ENCODE measurements around the gene S100A5. TPM values are rescaled to one million over a fixed set of nuclear protein-coding genes. Genes with fewer than 3 reads are reported as not detected.

The S100A5 gene
- total RNA-seq, 4 donors from 2014 or later = not detected

GRCh38 chr1:153567621-153568366, 27.1 kb upstream of the S100A5 start:
- no peak for TF ChIP-seq CTCF (IDR thresholded peaks at IDR 0.05)
- no peak for TF ChIP-seq EP300 (IDR thresholded peaks at IDR 0.05)
- TF ChIP-seq POLR2A (IDR thresholded peaks at IDR 0.05) = no peak
- no peak for TF ChIP-seq POLR2AphosphoS5 (IDR thresholded peaks at IDR 0.05)
- 70 to 100% methylated on average over 2 to 8 of the region's 22 CpGs for WGBS, 2 donors (ENCODE audit: low coverage in 1 of 2)
- no peaks in the 10 kb centered on the region for H3K36me3 ChIP-seq
- no peak for ATAC-seq
- peak overlapping the region; percentile 60 to 95 (median 86) for H3K27ac ChIP-seq
- H3K27me3 ChIP-seq = no peaks in the 10 kb centered on the region
- no peaks in the 10 kb centered on the region for H3K9me3 ChIP-seq
- H3K4me3 ChIP-seq = peak overlapping the region; percentile 2 to 39
- H3K4me1 ChIP-seq = peaks cover 22 to 53% (median 35%) of the 10 kb centered on the region in 3 donors

DNA sequence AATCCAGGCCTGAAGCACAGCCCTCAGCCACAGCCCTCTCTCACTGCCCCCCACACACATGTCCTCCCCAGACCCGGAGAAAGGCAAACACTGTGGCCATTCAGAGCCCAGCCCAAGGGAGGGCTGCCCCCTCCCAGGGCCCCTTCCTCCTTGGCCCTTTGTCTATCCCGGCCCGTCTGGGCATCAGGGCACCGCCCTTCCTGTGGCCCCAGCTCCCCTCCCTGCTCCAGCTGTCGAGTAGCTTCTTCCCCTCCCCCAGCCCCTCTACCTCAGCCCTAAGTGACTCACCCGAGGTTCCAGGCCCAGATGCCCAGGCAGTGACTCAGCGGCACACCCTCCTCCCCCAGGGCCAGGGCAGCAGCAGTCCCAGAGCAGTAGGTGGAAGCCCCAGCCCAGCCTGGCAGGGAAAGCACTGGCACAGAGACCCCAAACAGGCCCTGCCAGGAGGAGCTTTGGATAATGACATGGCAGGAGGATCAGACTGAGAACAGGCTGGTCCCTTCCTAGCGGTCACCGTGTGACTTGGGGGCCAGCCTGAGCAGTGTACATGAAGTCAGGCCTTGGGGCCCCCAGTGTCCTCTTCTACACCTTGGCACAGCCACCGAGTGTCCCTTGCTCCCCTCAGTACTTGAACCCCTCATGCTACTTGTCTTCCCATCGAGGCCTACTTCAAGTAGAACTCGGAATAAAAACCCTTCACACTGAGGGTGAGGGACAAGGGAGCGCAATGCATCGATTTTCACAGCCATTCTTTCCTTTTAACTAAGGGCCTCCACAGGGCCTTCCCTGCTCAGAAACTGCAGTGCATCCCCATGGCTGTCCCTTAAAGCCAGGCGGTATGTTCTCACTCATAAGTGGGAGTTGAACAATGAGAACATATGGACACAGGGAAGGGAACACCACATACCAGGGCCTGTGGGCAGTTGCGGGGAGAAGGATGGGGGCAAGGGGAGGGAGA, 26.0 kb upstream of the S100A5 start:
- ATAC-seq = peak; percentile 96
- Histone ChIP-seq H3K9me3 (no peaks in the 10 kb centered on the region), H3K27ac (peak overlapping the region; percentile 78 to 95 (median 86)), H3K36me3 (no peaks in the 10 kb centered on the region), H3K4me3 (no peak overlapping the region), H3K27me3 (no peaks in the 10 kb centered on the region), H3K4me1 (peaks cover 22 to 44% (median 35%) of the 10 kb centered on the region in 3 donors)
- TF ChIP-seq POLR2A (IDR thresholded peaks at IDR 0.05) = no peak
- peak in 1 of 4 experiments; percentile 11 for TF ChIP-seq CTCF (IDR thresholded peaks at IDR 0.05)
- TF ChIP-seq EP300 (IDR thresholded peaks at IDR 0.05) = no peak
- TF ChIP-seq POLR2AphosphoS5 (IDR thresholded peaks at IDR 0.05) = peak; percentile 94
- 49 to 71% methylated on average over 4 to 9 of the region's 16 CpGs for WGBS, 2 donors (ENCODE audit: low coverage in 1 of 2)

DNA sequence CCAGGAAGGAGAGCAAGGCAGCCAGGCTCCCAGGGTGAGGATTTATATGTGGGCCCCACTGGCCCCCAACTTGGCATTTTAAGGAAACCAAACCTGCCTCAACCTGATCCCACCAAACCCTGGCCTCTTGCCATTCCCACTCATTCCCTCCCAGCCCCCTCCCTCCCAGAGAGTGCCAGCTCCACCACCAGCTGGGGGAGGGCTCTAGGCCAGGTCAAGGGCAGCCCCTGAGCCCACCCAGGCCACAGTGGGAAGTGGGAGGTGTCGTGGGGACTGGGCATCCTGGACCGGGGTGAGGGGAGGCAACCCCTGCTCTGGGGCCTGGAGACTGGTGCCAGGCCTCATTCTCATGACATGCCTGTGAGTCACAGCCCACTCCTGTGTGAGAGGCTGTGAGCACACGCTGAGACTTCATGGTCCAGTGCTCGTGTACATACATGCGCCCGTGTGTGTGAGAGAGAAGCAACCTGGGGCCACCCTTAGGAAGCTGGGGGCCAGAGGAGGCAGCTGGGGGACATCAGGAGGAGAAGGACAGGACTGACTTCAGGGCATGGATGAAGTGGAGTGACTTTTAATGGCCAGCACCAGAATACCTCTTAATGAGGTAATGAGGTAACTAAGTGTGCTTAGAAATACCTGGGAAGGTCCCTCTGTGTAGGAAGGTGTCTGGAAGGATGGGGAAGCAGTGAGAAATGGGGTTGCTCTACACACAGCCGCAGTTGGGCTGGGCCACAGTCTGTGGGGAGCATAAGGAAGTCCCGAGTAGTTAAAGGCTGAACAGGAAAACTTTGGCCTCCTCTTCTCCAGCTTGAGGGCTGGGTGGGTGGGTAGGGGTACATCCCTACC, 25.0 kb upstream of the S100A5 start, which contains the start of gene S100A2:
Gene S100A2 (minus strand): TSS at position 316 of the 846 bp plus-strand sequence. CDS start 1,967 bp downstream, outside the sequence.
- Histone ChIP-seq H3K4me3 (no peak within 1 kb of the TSS), H3K4me1 (peaks cover 22 to 44% (median 35%) of the 10 kb centered on the region in 3 donors), H3K27ac (peak within 1 kb of the TSS; percentile 78 to 95 (median 86)), H3K9me3 (no peaks in the 10 kb centered on the region), H3K36me3 (no peaks in the 10 kb centered on the region), H3K27me3 (no peaks in the 10 kb centered on the region)
- peak; percentile 53 for ATAC-seq
- TF ChIP-seq POLR2AphosphoS5 (IDR thresholded peaks at IDR 0.05) (peak; percentile 54), CTCF (IDR thresholded peaks at IDR 0.05) (no peak), POLR2A (IDR thresholded peaks at IDR 0.05) (no peak), EP300 (IDR thresholded peaks at IDR 0.05) (no peak)
- 40 to 60% methylated on average over 1 to 2 of the region's 8 CpGs for WGBS, 2 donors (ENCODE audit: low coverage in 1 of 2)

DNA sequence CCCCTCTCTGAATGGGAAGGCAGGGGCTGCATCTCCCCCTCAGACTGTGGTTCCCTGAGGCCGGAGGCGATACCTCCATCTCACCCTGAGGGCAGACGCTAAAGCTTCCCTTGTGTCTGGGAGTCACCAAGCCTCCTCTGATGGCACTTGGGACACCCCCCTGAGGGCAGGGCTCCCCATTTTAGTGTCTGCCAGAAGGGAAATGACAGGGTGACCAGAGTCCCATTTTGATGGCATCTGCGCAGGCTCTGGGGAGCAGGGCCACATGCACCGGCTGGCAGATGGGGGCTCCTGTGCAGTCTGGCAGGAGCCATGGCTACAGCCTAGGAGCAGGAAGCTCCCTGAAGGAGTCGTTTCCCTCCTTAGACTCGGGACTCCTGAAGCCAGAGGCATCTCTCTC, 23.3 kb upstream of the S100A5 start:
- ATAC-seq = no peak
- Histone ChIP-seq H3K36me3 (no peaks in the 10 kb centered on the region), H3K4me3 (no peak overlapping the region), H3K27me3 (no peaks in the 10 kb centered on the region), H3K4me1 (peaks cover 22 to 43% (median 35%) of the 10 kb centered on the region in 3 donors), H3K9me3 (no peaks in the 10 kb centered on the region), H3K27ac (peak overlapping the region in 2 of 4 donors; percentile 1 to 21)
- WGBS, 2 donors (ENCODE audit: low coverage in 1 of 2) = 83% methylated on average over 2 of the region's 7 CpGs; no CpG with 5 or more reads in 1 of the 2 donors
- TF ChIP-seq EP300 (IDR thresholded peaks at IDR 0.05) (no peak), CTCF (IDR thresholded peaks at IDR 0.05) (no peak), POLR2A (IDR thresholded peaks at IDR 0.05) (no peak), POLR2AphosphoS5 (IDR thresholded peaks at IDR 0.05) (no peak)

All from gastroesophageal sphincter (tissue), 4 donors.